HuH-7.5 (cell line): ENCODE results near the gene BUD13.
"Not testable (repeated sequence)": the region's sequence is repeated elsewhere in the genome, so short reads cannot be mapped to it uniquely, and the experiment has no call there.

ENCODE experiments used
- DNase-seq: peaks from one replicate; pipeline ENCODE4 v3.0.0; 2011; ENCODE audit warnings: low spot score

BUD13 gene

GRCh38 chr11:116792144-116792868 lies 19.5 kb upstream of the BUD13 start:
- peak; percentile 52 for DNase-seq

GRCh38 chr11:116791813-116792143 lies 19.0 kb upstream of the BUD13 start, which contains the start of gene APOA5:
APOA5 (minus strand) TSS chr11:116791879; CDS start chr11:116791860, 19 bp downstream.
- no peak for DNase-seq

DNA sequence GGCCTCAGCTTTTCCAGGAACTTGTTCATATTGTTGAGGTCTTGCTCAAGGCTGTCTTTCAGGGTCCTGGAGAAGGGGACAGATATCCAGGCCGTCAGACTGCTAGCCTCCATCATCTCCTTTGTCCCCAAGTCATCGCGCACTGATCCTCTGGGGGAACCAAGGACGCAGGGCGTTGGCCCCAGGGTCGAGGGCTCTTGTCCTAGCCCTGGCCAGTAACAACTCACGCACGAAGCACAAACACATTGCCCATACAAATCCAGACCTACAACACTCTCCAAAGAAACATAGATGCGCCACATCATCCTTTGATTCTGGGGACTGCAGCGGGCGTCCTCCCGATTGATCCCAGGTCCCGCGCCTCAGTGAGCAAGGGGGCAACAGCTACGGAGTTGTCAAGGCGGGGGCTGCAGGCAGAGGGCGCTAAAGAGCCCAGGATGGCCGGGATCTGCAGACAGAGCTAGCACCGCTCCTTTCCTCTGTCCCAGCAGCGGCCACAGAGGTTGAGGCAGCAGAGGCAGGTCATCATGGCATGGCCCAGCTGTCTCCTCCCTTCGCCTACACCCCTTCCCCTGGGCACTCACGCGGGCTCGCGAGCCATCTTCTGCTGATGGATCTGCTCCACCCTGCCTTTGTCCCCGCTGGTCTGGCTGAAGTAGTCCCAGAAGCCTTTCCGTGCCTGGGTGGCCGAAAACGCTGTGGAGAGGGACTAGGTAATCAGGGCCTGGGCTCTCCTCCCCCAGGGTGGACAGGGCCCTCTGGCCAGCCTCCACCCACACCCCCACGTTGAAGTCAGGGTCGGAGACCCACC lies 18.4 kb upstream of the BUD13 start:
- peak; percentile 92 for DNase-seq

GRCh38 chr11:116790167-116791001 lies 17.6 kb upstream of the BUD13 start:
- DNase-seq = no peak

- no peak for DNase-seq
Measured at GRCh38 chr11:116788975-116789374, 16.2 kb upstream of the BUD13 start.

DNA sequence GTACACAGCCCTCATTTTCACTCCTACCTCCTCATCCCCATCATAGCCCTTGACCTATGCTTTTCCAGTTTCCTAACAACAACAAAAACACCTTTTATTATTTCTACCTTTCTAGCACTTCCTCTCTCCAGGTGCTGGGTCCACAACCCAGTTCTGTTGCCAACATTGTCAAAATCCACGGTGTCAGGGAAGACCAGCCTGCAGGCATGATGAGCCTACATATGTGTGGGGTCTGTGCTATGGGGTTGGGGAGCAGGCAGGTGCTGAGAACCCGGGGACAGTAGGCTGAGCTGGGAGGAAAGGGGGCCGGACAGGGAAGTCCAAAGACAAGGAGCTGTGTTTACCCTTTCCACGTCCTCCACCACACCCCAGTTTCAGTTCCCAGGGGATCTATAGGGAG lies 15.7 kb upstream of the BUD13 start:
- no peak for DNase-seq

- DNase-seq = peak; percentile 84
Measured at GRCh38 chr11:116787786-116788486, 15.1 kb upstream of the BUD13 start, which contains the start of gene ZPR1. ZPR1 (minus strand) TSS chr11:116788023; CDS start chr11:116787990, 33 bp downstream.

DNA sequence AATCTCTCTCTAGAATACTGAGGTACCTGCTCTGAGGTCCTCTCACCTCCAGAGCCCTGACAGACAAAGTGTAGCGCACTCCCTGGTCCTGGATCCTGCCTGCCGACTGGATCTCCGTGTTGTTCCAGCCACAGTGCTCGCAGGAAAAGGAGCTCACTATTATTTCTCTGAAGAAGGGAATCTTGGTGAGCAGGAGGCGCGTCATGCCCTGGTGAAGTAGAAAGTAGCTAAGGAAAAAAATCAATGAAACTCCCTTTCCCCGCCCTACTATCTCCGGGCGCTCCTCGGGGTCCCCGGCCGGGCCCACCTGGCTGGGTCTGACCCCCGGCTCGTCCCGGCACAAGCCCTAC lies 14.6 kb upstream of the BUD13 start:
- DNase-seq = no peak

DNA sequence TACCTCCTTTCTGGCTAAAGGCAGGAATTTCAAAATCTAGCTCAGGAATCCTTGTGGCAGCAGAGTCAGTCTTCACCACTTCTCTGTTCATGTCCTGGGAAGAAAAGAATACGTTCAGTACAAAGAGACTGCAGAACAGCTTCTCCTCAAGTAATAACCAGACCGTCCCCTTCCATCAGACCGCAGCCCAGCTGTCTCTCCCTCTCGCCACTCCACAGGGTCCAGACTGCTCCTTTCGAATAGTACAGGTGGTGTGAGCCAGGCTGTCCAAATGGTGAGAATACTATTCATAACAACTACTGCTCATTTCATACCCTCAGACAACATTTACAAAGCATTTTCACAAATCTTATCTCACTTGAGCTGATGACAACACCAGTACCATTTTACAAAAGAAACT lies 14.2 kb upstream of the BUD13 start:
- DNase-seq = no peak

DNA sequence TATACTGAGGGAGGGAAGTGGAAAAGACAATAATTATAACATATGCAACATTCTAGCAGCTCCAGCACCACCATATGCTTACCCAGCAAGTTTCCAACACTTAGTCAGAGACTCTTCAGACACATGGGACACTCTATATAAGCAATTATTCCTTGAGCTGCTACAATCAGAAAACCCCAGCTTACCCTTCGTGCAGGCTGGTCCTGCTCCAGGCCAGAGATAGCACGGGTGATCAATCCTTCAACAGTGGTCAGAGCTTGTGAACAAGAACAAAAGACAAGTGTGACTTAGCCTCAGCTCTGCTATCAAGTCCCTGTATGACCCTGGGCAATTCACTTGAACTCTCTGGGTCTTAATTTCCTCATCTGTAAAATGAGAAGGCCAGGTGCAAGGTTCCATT lies 13.5 kb upstream of the BUD13 start:
- DNase-seq = no peak

GRCh38 chr11:116782728-116783127 lies 9.9 kb upstream of the BUD13 start:
- no peak for DNase-seq

DNA sequence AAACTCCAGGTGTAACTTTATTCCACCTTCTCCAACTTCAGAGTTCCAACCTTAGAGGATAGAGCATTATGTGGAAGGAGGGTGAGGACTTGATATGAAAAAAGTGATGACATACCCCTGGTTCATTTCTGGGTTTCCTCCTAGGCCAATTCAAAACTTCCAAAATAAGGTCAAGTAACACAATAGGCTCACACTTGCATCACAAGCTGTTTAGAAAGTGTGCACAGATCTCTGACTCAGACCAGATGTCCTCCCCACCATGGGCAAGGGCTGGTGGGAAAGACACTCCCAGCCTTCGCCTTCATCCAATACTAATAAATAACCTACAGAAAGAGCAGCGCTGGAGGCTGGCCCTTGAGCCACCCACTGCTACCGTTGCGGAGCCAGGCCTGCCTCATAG lies 5.8 kb upstream of the BUD13 start:
- DNase-seq = no peak

- no peak for DNase-seq
Measured at GRCh38 chr11:116777056-116777455, 4.3 kb upstream of the BUD13 start.

DNA sequence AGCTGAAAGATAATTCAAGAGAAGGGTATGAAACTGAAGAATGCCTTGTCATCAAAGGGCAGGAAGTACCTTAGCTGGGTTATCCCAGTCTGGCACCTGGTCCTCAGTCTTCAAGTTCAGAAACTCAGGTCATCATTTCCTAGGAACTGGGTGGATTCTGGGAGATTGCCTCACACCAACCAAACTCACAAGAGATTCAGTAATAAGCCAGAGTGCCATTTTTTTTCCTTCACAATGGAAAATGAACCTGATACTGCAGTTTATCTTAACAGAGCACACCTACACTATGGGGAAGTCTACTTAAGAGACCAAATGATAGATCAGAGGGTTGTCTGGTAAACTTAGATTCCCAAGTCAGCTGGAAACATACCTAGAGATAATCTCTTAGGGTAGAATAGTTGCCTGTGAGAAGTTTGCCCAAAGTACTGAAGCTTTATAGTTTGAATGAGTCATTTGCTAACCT lies 3.8 kb upstream of the BUD13 start:
- DNase-seq = no peak

DNA sequence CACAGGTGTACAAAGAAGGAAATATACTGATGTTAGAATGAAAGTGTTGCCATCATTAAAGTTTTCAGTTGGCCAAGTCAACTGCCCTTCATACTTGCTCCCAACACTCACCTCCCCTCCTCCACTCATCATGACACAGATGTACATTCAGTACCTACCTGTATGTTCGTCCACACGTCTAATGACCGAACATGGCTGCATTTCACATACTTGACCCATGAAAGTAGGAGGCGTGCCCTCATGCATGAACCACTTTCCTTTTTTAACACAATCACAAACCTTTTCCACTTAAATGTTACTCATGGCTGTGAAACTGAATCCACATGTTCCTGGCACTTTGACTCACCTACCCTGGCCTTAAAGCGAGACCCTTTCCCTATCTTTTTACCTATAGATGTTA lies 3.2 kb upstream of the BUD13 start:
- DNase-seq = no peak

- no peak for DNase-seq
Measured at GRCh38 chr11:116774661-116775060, 1.9 kb upstream of the BUD13 start.

- DNase-seq = no peak
Measured at GRCh38 chr11:116773203-116774097, 663 bp upstream of the BUD13 start.

- no peak for DNase-seq
Measured at GRCh38 chr11:116771935-116772334, 852 bp downstream of the BUD13 start.

GRCh38 chr11:116762132-116762531 lies 10.7 kb downstream of the BUD13 start:
- no peak for DNase-seq

DNA sequence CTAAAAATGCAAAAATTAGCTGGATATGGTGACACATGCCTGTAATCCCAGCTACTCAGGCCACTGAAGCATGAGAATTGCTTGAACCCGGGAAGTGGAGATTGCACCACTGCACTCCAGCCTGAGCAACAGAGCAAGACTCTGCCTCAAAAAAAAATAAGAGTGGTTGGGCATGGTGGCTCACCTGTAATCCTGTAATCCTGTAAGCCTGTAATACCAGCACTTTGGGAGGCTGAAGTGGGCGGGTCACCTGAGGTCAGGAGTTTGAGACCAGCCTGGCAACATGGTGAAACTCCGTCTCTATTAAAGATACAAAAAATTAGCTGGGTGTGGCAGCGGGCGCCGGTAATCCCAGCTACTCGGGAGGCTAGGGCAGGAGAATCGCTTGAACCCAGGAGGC lies 16.7 kb downstream of the BUD13 start:
- not testable (repeated sequence) for DNase-seq
